ENCODE data around the gene MARK2.

- peak; percentile 74 for TF ChIP-seq CTCF (IDR thresholded peaks at IDR 0.05)
- TF ChIP-seq ZFX (IDR thresholded peaks at IDR 0.05; ENCODE audit: borderline replicate concordance) = no peak
These were observed 106.7 kb downstream of the MARK2 start for GRCh38 chr11:63945477-63946163.
